ENCODE data around the gene NPIPA3.

Gene NPIPA3

DNA sequence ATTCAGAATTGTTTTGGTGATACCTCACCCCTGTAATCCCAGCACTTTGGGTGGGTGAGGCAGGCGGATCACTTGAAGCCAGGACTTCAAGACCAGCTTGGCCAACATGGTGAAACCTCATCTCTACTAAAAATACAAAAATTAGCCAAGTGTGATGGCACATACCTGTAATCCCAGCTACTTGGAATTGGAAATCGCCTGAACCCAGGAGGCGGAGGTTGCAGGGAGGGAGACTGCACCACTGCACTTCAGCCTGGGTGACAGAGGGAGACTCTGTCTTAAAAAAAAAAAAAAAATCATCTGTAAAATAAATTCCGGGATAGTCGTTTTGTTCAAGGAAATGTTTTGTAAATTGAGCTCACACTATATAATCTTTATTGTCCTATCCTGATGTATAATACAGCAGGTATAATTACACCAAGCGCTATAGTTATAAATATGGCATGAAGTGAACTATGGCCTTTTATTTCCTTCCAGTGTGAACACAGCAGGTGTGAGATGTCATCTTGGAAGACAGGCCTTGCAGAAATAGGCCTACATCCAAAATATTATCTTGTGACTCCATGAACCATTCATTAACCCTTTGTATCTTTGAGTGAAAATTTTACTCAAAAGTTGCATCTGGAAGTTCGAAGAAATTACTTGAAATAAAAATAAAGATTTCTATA is 34.5 kb upstream of the NPIPA3 start:
- no peak for ATAC-seq
- TF ChIP-seq ZFP3 (CRISPR knock-in tag; IDR thresholded peaks at IDR 0.05) (no peak), PPARA (CRISPR knock-in tag; IDR thresholded peaks at IDR 0.05; ENCODE audit: borderline replicate concordance) (no peak), ZNF70 (CRISPR knock-in tag; IDR thresholded peaks at IDR 0.05) (no peak), ZFP30 (CRISPR knock-in tag; IDR thresholded peaks at IDR 0.05) (no peak), ZNF565 (CRISPR knock-in tag; conservative IDR thresholded peaks at IDR 0.05; ENCODE audit: low read depth) (no peak), OSR1 (CRISPR knock-in tag; IDR thresholded peaks at IDR 0.05) (no peak), BACH2 (CRISPR knock-in tag; IDR thresholded peaks at IDR 0.05; ENCODE audit: borderline replicate concordance) (no peak), ZNF8 (CRISPR knock-in tag; IDR thresholded peaks at IDR 0.05) (no peak), ZC3H10 (CRISPR knock-in tag; IDR thresholded peaks at IDR 0.05) (no peak)
- TF ChIP-seq, protein P1, sequence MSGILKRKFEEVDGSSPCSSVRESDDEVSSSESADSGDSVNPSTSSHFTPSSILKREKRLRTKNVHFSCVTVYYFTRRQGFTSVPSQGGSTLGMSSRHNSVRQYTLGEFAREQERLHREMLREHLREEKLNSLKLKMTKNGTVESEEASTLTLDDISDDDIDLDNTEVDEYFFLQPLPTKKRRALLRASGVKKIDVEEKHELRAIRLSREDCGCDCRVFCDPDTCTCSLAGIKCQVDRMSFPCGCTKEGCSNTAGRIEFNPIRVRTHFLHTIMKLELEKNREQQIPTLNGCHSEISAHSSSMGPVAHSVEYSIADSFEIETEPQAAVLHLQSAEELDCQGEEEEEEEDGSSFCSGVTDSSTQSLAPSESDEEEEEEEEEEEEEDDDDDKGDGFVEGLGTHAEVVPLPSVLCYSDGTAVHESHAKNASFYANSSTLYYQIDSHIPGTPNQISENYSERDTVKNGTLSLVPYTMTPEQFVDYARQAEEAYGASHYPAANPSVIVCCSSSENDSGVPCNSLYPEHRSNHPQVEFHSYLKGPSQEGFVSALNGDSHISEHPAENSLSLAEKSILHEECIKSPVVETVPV (CRISPR knock-in tag; IDR thresholded peaks at IDR 0.05): no peak
- TF ChIP-seq, protein P2, sequence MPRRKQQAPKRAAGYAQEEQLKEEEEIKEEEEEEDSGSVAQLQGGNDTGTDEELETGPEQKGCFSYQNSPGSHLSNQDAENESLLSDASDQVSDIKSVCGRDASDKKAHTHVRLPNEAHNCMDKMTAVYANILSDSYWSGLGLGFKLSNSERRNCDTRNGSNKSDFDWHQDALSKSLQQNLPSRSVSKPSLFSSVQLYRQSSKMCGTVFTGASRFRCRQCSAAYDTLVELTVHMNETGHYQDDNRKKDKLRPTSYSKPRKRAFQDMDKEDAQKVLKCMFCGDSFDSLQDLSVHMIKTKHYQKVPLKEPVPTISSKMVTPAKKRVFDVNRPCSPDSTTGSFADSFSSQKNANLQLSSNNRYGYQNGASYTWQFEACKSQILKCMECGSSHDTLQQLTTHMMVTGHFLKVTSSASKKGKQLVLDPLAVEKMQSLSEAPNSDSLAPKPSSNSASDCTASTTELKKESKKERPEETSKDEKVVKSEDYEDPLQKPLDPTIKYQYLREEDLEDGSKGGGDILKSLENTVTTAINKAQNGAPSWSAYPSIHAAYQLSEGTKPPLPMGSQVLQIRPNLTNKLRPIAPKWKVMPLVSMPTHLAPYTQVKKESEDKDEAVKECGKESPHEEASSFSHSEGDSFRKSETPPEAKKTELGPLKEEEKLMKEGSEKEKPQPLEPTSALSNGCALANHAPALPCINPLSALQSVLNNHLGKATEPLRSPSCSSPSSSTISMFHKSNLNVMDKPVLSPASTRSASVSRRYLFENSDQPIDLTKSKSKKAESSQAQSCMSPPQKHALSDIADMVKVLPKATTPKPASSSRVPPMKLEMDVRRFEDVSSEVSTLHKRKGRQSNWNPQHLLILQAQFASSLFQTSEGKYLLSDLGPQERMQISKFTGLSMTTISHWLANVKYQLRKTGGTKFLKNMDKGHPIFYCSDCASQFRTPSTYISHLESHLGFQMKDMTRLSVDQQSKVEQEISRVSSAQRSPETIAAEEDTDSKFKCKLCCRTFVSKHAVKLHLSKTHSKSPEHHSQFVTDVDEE (CRISPR knock-in tag; IDR thresholded peaks at IDR 0.05): no peak

DNA sequence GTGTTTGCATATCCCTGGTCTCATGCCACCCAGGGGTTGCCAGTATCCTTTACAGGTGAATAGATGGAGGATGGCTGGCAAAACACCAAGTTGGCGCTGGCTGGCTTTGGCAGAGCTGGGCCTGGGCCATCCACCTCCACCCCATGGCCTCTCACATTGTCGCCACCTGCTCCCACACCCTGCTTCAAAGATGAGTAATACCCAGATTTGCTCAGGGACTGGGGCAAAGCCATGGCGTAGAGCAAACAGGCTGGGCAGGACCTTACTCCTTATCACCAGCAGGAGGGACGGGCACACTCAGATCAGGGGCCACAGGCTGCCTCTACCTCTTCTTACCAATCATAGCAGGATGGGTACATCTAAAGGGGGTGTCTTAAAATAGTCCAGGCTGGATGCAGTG is 33.4 kb upstream of the NPIPA3 start:
- ATAC-seq: no peak; the same call in 2 of the 3 replicates
- TF ChIP-seq ZNF70 (CRISPR knock-in tag; IDR thresholded peaks at IDR 0.05): no peak
- no peak for TF ChIP-seq TCF4 (CRISPR knock-in tag; IDR thresholded peaks at IDR 0.05; ENCODE audit: borderline replicate concordance)
- no peak for TF ChIP-seq RARB (CRISPR knock-in tag; IDR thresholded peaks at IDR 0.05)
- no peak for TF ChIP-seq ISL1 (CRISPR knock-in tag; IDR thresholded peaks at IDR 0.05)
- no peak for TF ChIP-seq ZC3H10 (CRISPR knock-in tag; IDR thresholded peaks at IDR 0.05)
- no peak for TF ChIP-seq GLIS3 (CRISPR knock-in tag; IDR thresholded peaks at IDR 0.05)
- TF ChIP-seq, protein P1 (CRISPR knock-in tag; IDR thresholded peaks at IDR 0.05): no peak
- TF ChIP-seq PPARA (CRISPR knock-in tag; IDR thresholded peaks at IDR 0.05; ENCODE audit: borderline replicate concordance): no peak
- TF ChIP-seq BACH2 (CRISPR knock-in tag; IDR thresholded peaks at IDR 0.05; ENCODE audit: borderline replicate concordance): no peak
- TF ChIP-seq ESRRG (CRISPR knock-in tag; IDR thresholded peaks at IDR 0.05): no peak
- TF ChIP-seq, protein P3, sequence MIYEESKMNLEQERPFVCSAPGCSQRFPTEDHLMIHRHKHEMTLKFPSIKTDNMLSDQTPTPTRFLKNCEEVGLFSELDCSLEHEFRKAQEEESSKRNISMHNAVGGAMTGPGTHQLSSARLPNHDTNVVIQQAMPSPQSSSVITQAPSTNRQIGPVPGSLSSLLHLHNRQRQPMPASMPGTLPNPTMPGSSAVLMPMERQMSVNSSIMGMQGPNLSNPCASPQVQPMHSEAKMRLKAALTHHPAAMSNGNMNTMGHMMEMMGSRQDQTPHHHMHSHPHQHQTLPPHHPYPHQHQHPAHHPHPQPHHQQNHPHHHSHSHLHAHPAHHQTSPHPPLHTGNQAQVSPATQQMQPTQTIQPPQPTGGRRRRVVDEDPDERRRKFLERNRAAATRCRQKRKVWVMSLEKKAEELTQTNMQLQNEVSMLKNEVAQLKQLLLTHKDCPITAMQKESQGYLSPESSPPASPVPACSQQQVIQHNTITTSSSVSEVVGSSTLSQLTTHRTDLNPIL (CRISPR knock-in tag; IDR thresholded peaks at IDR 0.05; ENCODE audit: low read depth): no peak
- no peak for TF ChIP-seq ZNF8 (CRISPR knock-in tag; IDR thresholded peaks at IDR 0.05)
- no peak for TF ChIP-seq ZNF565 (CRISPR knock-in tag; conservative IDR thresholded peaks at IDR 0.05; ENCODE audit: low read depth)
- TF ChIP-seq ZFP3 (CRISPR knock-in tag; IDR thresholded peaks at IDR 0.05): no peak

DNA sequence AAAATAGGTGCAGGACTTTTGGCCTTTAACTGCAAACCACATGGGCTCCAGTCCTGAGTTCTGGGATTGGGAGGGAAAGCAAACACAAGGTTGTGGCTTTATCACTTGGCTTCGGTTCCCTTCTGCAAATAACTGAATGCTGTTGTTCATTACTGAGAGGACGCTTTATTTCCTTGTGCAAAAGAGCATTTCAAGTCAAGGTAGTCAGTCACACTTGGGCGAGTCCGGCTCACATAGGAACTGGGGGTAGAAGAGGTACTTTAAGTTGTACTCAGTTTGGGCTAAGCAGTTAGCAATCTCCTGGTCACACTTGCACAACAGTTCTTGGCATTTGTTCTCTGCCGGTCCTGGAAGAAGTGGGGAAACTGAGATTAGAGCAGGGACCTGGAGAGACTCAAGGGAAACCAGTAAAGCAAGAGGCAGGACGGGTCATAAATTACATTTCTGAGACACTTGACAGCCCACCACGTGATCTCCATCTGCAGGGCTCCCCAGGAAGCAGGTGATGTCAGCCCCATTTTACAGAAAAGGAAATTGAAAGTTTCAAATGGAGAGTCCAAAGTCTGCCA is 30.7 kb upstream of the NPIPA3 start:
- peak; percentile 15; the same call in 1 of the 3 replicates for ATAC-seq
- TF ChIP-seq CSDC2 (CRISPR knock-in tag; IDR thresholded peaks at IDR 0.05) (no peak), SNAI2 (CRISPR knock-in tag; IDR thresholded peaks at IDR 0.05) (no peak), ZNF70 (CRISPR knock-in tag; IDR thresholded peaks at IDR 0.05) (no peak), ZNF565 (CRISPR knock-in tag; conservative IDR thresholded peaks at IDR 0.05; ENCODE audit: low read depth) (no peak), PPARA (CRISPR knock-in tag; IDR thresholded peaks at IDR 0.05; ENCODE audit: borderline replicate concordance) (no peak), OSR1 (CRISPR knock-in tag; IDR thresholded peaks at IDR 0.05) (no peak), ZFP30 (CRISPR knock-in tag; IDR thresholded peaks at IDR 0.05) (no peak), RARB (CRISPR knock-in tag; IDR thresholded peaks at IDR 0.05) (no peak), ISL1 (CRISPR knock-in tag; IDR thresholded peaks at IDR 0.05) (no peak), ESRRG (CRISPR knock-in tag; IDR thresholded peaks at IDR 0.05) (no peak), ARNTL (CRISPR knock-in tag; IDR thresholded peaks at IDR 0.05; ENCODE audit: borderline replicate concordance, low read depth) (no peak)
- TF ChIP-seq, protein P3 (CRISPR knock-in tag; IDR thresholded peaks at IDR 0.05; ENCODE audit: low read depth): no peak
- TF ChIP-seq, protein P2 (CRISPR knock-in tag; IDR thresholded peaks at IDR 0.05): no peak
- TF ChIP-seq, protein P1 (CRISPR knock-in tag; IDR thresholded peaks at IDR 0.05): no peak
